Stomach (tissue), 19 donors: ENCODE results near the gene RAB18. TPM values are rescaled to one million over a fixed set of nuclear protein-coding genes. Genes with fewer than 3 reads are reported as not detected.

Experiments used
- DNase-seq, 2 donors: peaks; one replicate each; pipeline versions ENCODE4 v3.0.0 to v3.0.0-alpha.2; 2013 to 2019
- H3K27ac ChIP-seq, 5 donors: fragments of 200-600 bp in 4 of 5; sonication (generic) in 4 of 5; one replicate each; pipeline ENCODE4 v1.5.1; 2013 to 2019; ENCODE audit warnings: mild to moderate bottlenecking in 1 of 5, moderate library complexity in 1 of 5
- H3K27me3 ChIP-seq, 3 donors: fragments of 200-600 bp; sonication (generic); one replicate each; pipeline ENCODE4 v1.5.1; 2017 to 2019; ENCODE audit warnings: mixed run types in 1 of 3
- H3K36me3 ChIP-seq, 4 donors: fragments of 200-600 bp; sonication (generic); 1 replicate in 3 of 4; 2 replicates in 1 of 4; pipeline ENCODE4 v1.5.1; 2016 to 2019
- H3K4me1 ChIP-seq, 4 donors: fragments of 200-600 bp; sonication (generic); one replicate each; pipeline ENCODE4 v1.5.1; 2016 to 2019
- H3K4me3 ChIP-seq, 4 donors: fragments of 200-600 bp; sonication (generic) in 3 of 4; one replicate each; pipeline ENCODE4 v1.5.1; 2016 to 2019; ENCODE audit warnings: mild to moderate bottlenecking in 1 of 4
- H3K9me3 ChIP-seq, 4 donors: fragments of 200-600 bp; sonication (generic); one replicate each; pipeline ENCODE4 v1.5.1; 2016 to 2019
- EP300 ChIP-seq: sonication (generic); formaldehyde crosslinking; IDR thresholded peaks from one replicate; pipeline ENCODE4 v1.6.1; 2017; ENCODE audit warnings: antibody characterized with exemption
- POLR2A ChIP-seq, 4 donors: fragments of 450-650 bp; IDR thresholded peaks; one replicate each; pipeline ENCODE4 v1.6.1; 2016; ENCODE audit warnings: antibody characterized with exemption in 4 of 4, control low read depth in 2 of 4, mild to moderate bottlenecking in 1 of 4, moderate library complexity in 1 of 4
- POLR2AphosphoS5 ChIP-seq, 3 donors: sonication (generic); formaldehyde crosslinking; IDR thresholded peaks; one replicate each; pipeline ENCODE4 v1.6.1; 2016; ENCODE audit warnings: antibody characterized with exemption in 3 of 3
- WGBS, 5 donors: extraction: QIAGEN DNeasy Blood & Tissue Kit in 3 of 5; methylation state at CpG; one replicate each; pipeline versions ENCODE4 v1.1.5 to v1.1.7; 2013 to 2018; 5-methylcytosine and 5-hydroxymethylcytosine counted together
- intact Hi-C: fragments of 100-400 bp; cut with DNase I; formaldehyde crosslinking; loops from one replicate; pipeline ENCODE4 v1.15.1; 2023; ENCODE audit warnings: low total_unique reads
- long read RNA-seq, 10 donors: transcript quantifications; one replicate each; lab custom pipeline, GENCODE V29; 2026
- polyA plus RNA-seq, 3 donors: library from polyadenylated mRNA; stranded (reverse); fragments of 200-250 nt; gene quantifications; one replicate each; pipeline ENCODE4 v1.2.3, GENCODE V29; 2013
- total RNA-seq, 5 donors: library from RNA; depleted of rRNA; stranded (reverse); fragments of >200 nt; gene quantifications; one replicate each; pipeline versions ENCODE4 v1.1.0 to v1.2.3, GENCODE V29; 2014 to 2016
- TF ChIP-seq, protein P1 (sequence below), 7 experiments: fragments of 450-650 bp in 4 of 7; fragments of 200-600 bp in 3 of 7; sonication (generic) in 3 of 7; IDR thresholded peaks; one replicate each; pipeline ENCODE4 v1.5.1; 2016 to 2019; ENCODE audit warnings: antibody characterized with exemption in 7 of 7, control low read depth in 2 of 7, mild to moderate bottlenecking in 1 of 7
- donor health status: healthy with polysubstance abuse.
- donor health status: Bipolar disorder and iron deficiency.
- donor health status: healthy.

RAB18 gene
- total RNA-seq (100 to 1,000 TPM in 1 of 5 donors, 10 to 100 TPM in 3, 1 to 10 TPM in 1; 4.9 to 111 (median 34.4) TPM), polyA plus RNA-seq (10 to 100 TPM; 18.1 to 60.2 (median 38.9) TPM)
- long read RNA-seq, donor 1, full-length matches to known transcripts: 10 of 21 reads
- long read RNA-seq, donor 1, partial matches to known transcripts: 11 of 21 reads
- long read RNA-seq, donor 1, other reads (novel, unspliced or antisense): 0 of 21 reads
- long read RNA-seq, donor 2, full-length matches to known transcripts: 13 of 28 reads
- long read RNA-seq, donor 2, partial matches to known transcripts: 15 of 28 reads
- long read RNA-seq, donor 2, other reads (novel, unspliced or antisense): 0 of 28 reads
- long read RNA-seq, donor 3, full-length matches to known transcripts: 12 of 12 reads
- long read RNA-seq, donor 3, partial matches to known transcripts: 0 of 12 reads
- long read RNA-seq, donor 3, other reads (novel, unspliced or antisense): 0 of 12 reads
- long read RNA-seq, donor 4, full-length matches to known transcripts: 4 of 4 reads
- long read RNA-seq, donor 4, partial matches to known transcripts: 0 of 4 reads
- long read RNA-seq, donor 4, other reads (novel, unspliced or antisense): 0 of 4 reads
- long read RNA-seq, donor 5, full-length matches to known transcripts: 18 of 18 reads
- long read RNA-seq, donor 5, partial matches to known transcripts: 0 of 18 reads
- long read RNA-seq, donor 5, other reads (novel, unspliced or antisense): 0 of 18 reads
- long read RNA-seq, donor 6, full-length matches to known transcripts: 42 of 74 reads
- long read RNA-seq, donor 6, partial matches to known transcripts: 32 of 74 reads
- long read RNA-seq, donor 6, other reads (novel, unspliced or antisense): 0 of 74 reads
- long read RNA-seq, donor 7, full-length matches to known transcripts: 35 of 35 reads
- long read RNA-seq, donor 7, partial matches to known transcripts: 0 of 35 reads
- long read RNA-seq, donor 7, other reads (novel, unspliced or antisense): 0 of 35 reads
- long read RNA-seq, donor 8, full-length matches to known transcripts: 13 of 13 reads
- long read RNA-seq, donor 8, partial matches to known transcripts: 0 of 13 reads
- long read RNA-seq, donor 8, other reads (novel, unspliced or antisense): 0 of 13 reads
- long read RNA-seq, donor 9, full-length matches to known transcripts: 9 of 9 reads
- long read RNA-seq, donor 9, partial matches to known transcripts: 0 of 9 reads
- long read RNA-seq, donor 9, other reads (novel, unspliced or antisense): 0 of 9 reads
- long read RNA-seq, donor 10, full-length matches to known transcripts: 7 of 7 reads
- long read RNA-seq, donor 10, partial matches to known transcripts: 0 of 7 reads
- long read RNA-seq, donor 10, other reads (novel, unspliced or antisense): 0 of 7 reads

DNA sequence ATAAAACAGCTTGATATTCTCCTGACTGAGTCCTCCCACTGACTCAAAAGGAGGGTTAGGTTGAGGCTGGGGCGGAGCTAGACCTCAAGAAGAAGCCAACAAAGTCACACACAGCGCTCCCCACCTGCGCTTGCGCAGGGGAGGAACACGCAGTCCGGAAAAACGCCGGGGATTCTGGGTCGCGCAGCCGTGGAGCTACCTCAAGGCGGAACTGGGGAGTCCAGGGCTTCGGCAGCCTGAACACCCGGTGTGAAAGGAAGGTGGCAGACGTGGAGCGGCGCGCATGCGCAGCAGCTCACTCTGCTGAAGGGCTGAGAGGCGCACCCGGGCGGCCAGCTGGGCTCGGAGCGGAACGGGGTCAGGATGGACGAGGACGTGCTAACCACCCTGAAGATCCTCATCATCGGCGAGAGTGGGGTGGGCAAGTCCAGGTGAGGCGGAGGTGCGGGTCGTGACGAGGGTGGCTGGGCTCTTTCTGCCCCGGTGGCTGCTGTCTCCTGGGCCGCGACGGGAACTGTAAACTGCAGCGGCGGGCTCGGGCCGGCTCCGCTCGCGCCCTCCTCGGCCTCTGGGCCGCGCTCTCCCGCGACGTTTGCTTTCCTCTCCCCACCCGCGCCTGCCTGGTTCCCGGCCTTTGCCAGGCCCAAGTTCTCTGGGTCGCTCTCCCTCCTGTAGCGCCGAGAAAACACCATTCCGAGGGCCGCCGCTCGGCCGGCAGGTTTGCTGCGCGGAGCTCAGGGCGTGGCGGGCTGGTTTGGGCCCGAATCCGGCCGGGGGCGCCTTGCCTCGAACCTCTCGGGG is at the start of gene RAB18:
Gene RAB18 (plus strand): TSS at position 298 of the 801 bp plus-strand sequence. CDS start 66 bp downstream, at position 364.
- intact Hi-C loops: no loop called here
- Histone ChIP-seq H3K4me1 (peaks cover 15 to 50% (median 34%) of the 10 kb centered on the region in 4 donors), H3K27ac (peak within 1 kb of the TSS; percentile 90 to 97 (median 94)), H3K9me3 (no peaks in the 10 kb centered on the region), H3K4me3 (peak within 1 kb of the TSS; percentile 83 to 88 (median 86)), H3K36me3 (no peaks in the 10 kb centered on the region), H3K27me3 (no peaks in the 10 kb centered on the region)
- TF ChIP-seq EP300 (no peak), POLR2AphosphoS5 (IDR thresholded peaks at IDR 0.05) (peak; percentile 95 to 97 (median 97)), POLR2A (IDR thresholded peaks at IDR 0.05) (peak in 2 of 4 donors; percentile 78 to 80)
- TF ChIP-seq, protein P1, sequence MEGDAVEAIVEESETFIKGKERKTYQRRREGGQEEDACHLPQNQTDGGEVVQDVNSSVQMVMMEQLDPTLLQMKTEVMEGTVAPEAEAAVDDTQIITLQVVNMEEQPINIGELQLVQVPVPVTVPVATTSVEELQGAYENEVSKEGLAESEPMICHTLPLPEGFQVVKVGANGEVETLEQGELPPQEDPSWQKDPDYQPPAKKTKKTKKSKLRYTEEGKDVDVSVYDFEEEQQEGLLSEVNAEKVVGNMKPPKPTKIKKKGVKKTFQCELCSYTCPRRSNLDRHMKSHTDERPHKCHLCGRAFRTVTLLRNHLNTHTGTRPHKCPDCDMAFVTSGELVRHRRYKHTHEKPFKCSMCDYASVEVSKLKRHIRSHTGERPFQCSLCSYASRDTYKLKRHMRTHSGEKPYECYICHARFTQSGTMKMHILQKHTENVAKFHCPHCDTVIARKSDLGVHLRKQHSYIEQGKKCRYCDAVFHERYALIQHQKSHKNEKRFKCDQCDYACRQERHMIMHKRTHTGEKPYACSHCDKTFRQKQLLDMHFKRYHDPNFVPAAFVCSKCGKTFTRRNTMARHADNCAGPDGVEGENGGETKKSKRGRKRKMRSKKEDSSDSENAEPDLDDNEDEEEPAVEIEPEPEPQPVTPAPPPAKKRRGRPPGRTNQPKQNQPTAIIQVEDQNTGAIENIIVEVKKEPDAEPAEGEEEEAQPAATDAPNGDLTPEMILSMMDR (IDR thresholded peaks at IDR 0.05): peak in 1 of 7 experiments; percentile 39
- 0 to 1% (median 0%) methylated on average over 27 to 71 of the region's 71 CpGs for WGBS, 5 donors
- peak; percentile 98 to 99 for DNase-seq

DNA sequence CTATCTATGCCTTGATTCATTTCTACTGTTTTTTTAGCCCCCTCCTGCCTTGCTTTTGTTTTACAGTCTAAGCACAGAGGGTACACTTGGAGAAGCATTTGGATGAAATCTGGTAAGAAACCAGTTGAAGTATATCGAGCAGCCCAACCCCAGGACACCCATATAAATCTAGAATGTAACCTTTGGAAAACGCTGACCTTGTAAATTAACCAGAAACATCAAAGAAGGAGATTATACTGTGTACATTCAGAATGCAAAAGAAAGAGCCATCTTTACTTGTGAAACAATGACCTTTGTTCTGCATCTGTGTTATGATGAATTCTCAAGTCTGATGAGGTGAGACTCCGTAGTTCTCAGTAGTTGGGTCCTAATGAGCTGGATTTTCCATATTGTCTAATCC is 49.3 kb upstream of the RAB18 start:
- H3K36me3 ChIP-seq: no peaks in the 10 kb centered on the region
- H3K4me1 ChIP-seq: no peaks in the 10 kb centered on the region
- TF ChIP-seq POLR2AphosphoS5 (IDR thresholded peaks at IDR 0.05) (no peak), EP300 (no peak), POLR2A (IDR thresholded peaks at IDR 0.05) (no peak)
- TF ChIP-seq, protein P1 (IDR thresholded peaks at IDR 0.05): no peak
- H3K27me3 ChIP-seq: peaks cover 0 to 3% (median 0%) of the 10 kb centered on the region in 3 donors
- WGBS, 5 donors: 53 to 78% (median 68%) methylated on average over 3 of the region's 3 CpGs
- no peak overlapping the region for H3K27ac ChIP-seq
- DNase-seq: no peak
- intact Hi-C loops: no loop called here
- no peak overlapping the region for H3K4me3 ChIP-seq
- no peaks in the 10 kb centered on the region for H3K9me3 ChIP-seq

DNA sequence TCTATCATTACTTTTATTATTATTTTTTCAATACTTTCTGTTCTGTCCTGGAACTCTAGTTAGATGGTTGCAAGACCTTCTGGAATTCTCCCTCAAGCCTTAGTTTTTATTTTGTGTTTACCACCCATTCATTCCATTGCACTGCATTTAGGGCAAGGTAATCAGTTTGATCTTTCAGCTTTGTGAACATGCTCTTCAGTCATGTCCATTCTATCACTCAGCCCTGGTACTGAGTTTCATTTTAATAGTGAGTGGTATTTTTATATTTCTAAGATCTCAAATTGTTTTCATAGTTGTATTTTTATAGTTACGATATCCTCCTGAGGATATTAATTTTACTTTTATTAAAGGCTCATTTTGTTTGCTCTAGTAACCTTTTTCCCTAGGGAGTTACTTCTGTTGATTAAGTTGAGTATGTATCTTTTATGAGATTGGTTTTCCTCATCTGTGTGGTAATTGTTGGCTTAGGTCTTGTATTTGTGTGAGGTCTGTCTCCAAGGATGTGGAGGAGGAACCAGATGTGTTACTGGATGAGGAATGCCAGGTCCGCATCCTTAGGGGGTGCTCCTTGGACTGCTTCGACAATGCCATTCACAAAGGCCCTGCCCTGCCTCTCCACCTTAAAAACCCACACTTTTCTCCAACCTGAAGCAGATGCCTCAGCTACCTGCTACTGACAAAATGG is 46.7 kb upstream of the RAB18 start:
- no peak for DNase-seq
- TF ChIP-seq EP300 (no peak), POLR2A (IDR thresholded peaks at IDR 0.05) (no peak), POLR2AphosphoS5 (IDR thresholded peaks at IDR 0.05) (no peak)
- TF ChIP-seq, protein P1 (IDR thresholded peaks at IDR 0.05): no peak
- no peak overlapping the region for H3K27ac ChIP-seq
- H3K9me3 ChIP-seq: no peaks in the 10 kb centered on the region
- no peaks in the 10 kb centered on the region for H3K36me3 ChIP-seq
- no peaks in the 10 kb centered on the region for H3K4me1 ChIP-seq
- peaks cover 0 to 3% (median 0%) of the 10 kb centered on the region in 3 donors for H3K27me3 ChIP-seq
- intact Hi-C loops: no loop called here
- no peak overlapping the region for H3K4me3 ChIP-seq
- WGBS, 5 donors: 82 to 91% (median 89%) methylated on average over 3 of the region's 3 CpGs
